WTC11 (cell line): ENCODE results near the gene ROPN1. TPM values are rescaled to one million over a fixed set of nuclear protein-coding genes. Genes with fewer than 3 reads are reported as not detected.

Source experiments
- ATAC-seq: fragments of 200-7000 bp; cut with Tn5 transposase; 2 replicates; pipeline ENCODE4 v1.10.0; 2021; ENCODE audit warnings: mild to moderate bottlenecking, moderate library complexity
- CTCF ChIA-PET: fragments of 300-600 bp; sonication (Branson Sonifier 250); formaldehyde crosslinking; loops from one replicate; lab custom pipeline; 2021; ENCODE audit warnings: antibody characterized with exemption; lab: Charles Lee
- POLR2A ChIA-PET: fragments of 350-600 bp; sonication (Branson Sonifier 250); formaldehyde crosslinking; loops from one replicate; lab custom pipeline; 2021; ENCODE audit warnings: antibody characterized with exemption; lab: Charles Lee
- DNase-seq: peaks from one replicate; pipeline ENCODE4 v3.0.0; 2021; ENCODE audit warnings: low spot score
- H3K27ac Mint-ChIP-seq: 2 replicates; pipeline ENCODE4 v1.8.0; 2021; ENCODE audit warnings: mixed read lengths
- H3K27me3 Mint-ChIP-seq: 2 replicates; pipeline ENCODE4 v1.8.0; 2021; ENCODE audit warnings: low read depth, mild to moderate bottlenecking, moderate library complexity, mixed read lengths
- H3K36me3 Mint-ChIP-seq: 2 replicates; pipeline ENCODE4 v1.8.0; 2021; ENCODE audit warnings: mixed read lengths
- H3K4me1 Mint-ChIP-seq: 2 replicates; pipeline ENCODE4 v1.8.0; 2022; ENCODE audit warnings: mixed read lengths
- H3K4me3 Mint-ChIP-seq: 2 replicates; pipeline ENCODE4 v1.8.0; 2021; ENCODE audit warnings: mild to moderate bottlenecking, moderate library complexity, mixed read lengths
- H3K9me3 Mint-ChIP-seq: 2 replicates; pipeline ENCODE4 v1.8.0; 2021; ENCODE audit warnings: mixed read lengths
- ATF6 ChIP-seq: sonication (generic); formaldehyde crosslinking; IDR thresholded peaks from 2 replicates; pipeline ENCODE4 v1.8.1; 2023; ENCODE audit warnings: mild to moderate bottlenecking, missing genetic modification reagents
- E2F4 ChIP-seq: sonication (generic); formaldehyde crosslinking; IDR thresholded peaks from 2 replicates; pipeline ENCODE4 v1.8.1; 2022; ENCODE audit warnings: low read depth, mild to moderate bottlenecking, moderate library complexity, missing genetic modification reagents, borderline replicate concordance
- ELF4 ChIP-seq: sonication (generic); formaldehyde crosslinking; IDR thresholded peaks from 2 replicates; pipeline ENCODE4 v1.8.1; 2022; ENCODE audit warnings: low read depth, mild to moderate bottlenecking, moderate library complexity, missing genetic modification reagents
- HMGA2 ChIP-seq: fragments of 250-450 bp; sonication (Bioruptor Pico); IDR thresholded peaks from 2 replicates; pipeline ENCODE4 v1.4.0; 2021; ENCODE audit warnings: mild to moderate bottlenecking, moderate library complexity
- NFE2L1 ChIP-seq: sonication (generic); formaldehyde crosslinking; IDR thresholded peaks from 2 replicates; pipeline ENCODE4 v1.8.1; 2023; ENCODE audit warnings: missing genetic modification reagents
- NR3C1 ChIP-seq: sonication (generic); formaldehyde crosslinking; conservative IDR thresholded peaks from 2 replicates; pipeline ENCODE4 v1.8.1; 2023; ENCODE audit warnings: low read depth, mild to moderate bottlenecking, missing genetic modification reagents
- PREB ChIP-seq: sonication (generic); formaldehyde crosslinking; IDR thresholded peaks from 2 replicates; pipeline ENCODE4 v1.8.1; 2022; ENCODE audit warnings: mild to moderate bottlenecking, missing genetic modification reagents, moderate library complexity, borderline replicate concordance
- RELA ChIP-seq: sonication (generic); formaldehyde crosslinking; IDR thresholded peaks from 2 replicates; pipeline ENCODE4 v1.8.1; 2022; ENCODE audit warnings: missing genetic modification reagents, mild to moderate bottlenecking, borderline replicate concordance
- SOX15 ChIP-seq: fragments of 250-450 bp; sonication (Bioruptor Pico); IDR thresholded peaks from 2 replicates; pipeline ENCODE4 v1.9.0; 2021; ENCODE audit warnings: mild to moderate bottlenecking
- ZNF121 ChIP-seq: sonication (generic); formaldehyde crosslinking; IDR thresholded peaks from 2 replicates; pipeline ENCODE4 v1.8.0; 2023; ENCODE audit warnings: missing genetic modification reagents
- ZNF219 ChIP-seq: sonication (generic); formaldehyde crosslinking; IDR thresholded peaks from 2 replicates; pipeline ENCODE4 v1.8.0; 2023; ENCODE audit warnings: missing genetic modification reagents, mild to moderate bottlenecking, borderline replicate concordance
- ZNF425 ChIP-seq: fragments of 250-450 bp; sonication (Bioruptor Pico); conservative IDR thresholded peaks from 2 replicates; pipeline ENCODE4 v1.9.0; 2021; ENCODE audit warnings: mild to moderate bottlenecking
- ZSCAN18 ChIP-seq: fragments of 250-450 bp; sonication (Bioruptor Pico); IDR thresholded peaks from 2 replicates; pipeline ENCODE4 v2.1.2; 2022; ENCODE audit warnings: mild to moderate bottlenecking, moderate library complexity
- total RNA-seq: library from RNA; stranded (reverse); gene quantifications from 3 replicates; pipeline ENCODE4 v1.2.3, GENCODE V29; 2021

Gene ROPN1
- total RNA-seq, 1 experiment from 2014 or later: not detected

- no peaks in the 10 kb centered on the region for H3K4me1 Mint-ChIP-seq
- H3K9me3 Mint-ChIP-seq: no peaks in the 10 kb centered on the region
- POLR2A ChIA-PET: no interaction called here
- no peaks in the 10 kb centered on the region for H3K27me3 Mint-ChIP-seq
- no peak overlapping the region for H3K27ac Mint-ChIP-seq
- H3K4me3 Mint-ChIP-seq: no peak overlapping the region
- CTCF ChIA-PET: interaction anchor here (1.6 kb wide), 1 partner anchor 22 kb away, joined by 3 read pairs; no protein-coding TSS in a partner anchor
- peaks cover 54% of the 10 kb centered on the region for H3K36me3 Mint-ChIP-seq
- DNase-seq: no peak
- TF ChIP-seq ATF6 (no peak), ELF4 (no peak)
- no peak for ATAC-seq
Measured at GRCh38 chr3:123929325-123929724, 62.6 kb downstream of the ROPN1 start.

GRCh38 chr3:123926396-123926795 lies 65.5 kb downstream of the ROPN1 start:
- TF ChIP-seq ZNF425 (CRISPR knock-in tag) (no peak), NFE2L1 (CRISPR knock-in tag) (no peak), HMGA2 (CRISPR knock-in tag) (peak; percentile 97)
- TF ChIP-seq, all 79 proteins: peak for 1
- ChIA-PET POLR2A (no interaction called here), CTCF (interaction anchor here (0.7 kb wide), 1 partner anchor 139 kb away, joined by 4 read pairs; no protein-coding TSS in a partner anchor)
- no peak for ATAC-seq
- Mint-ChIP-seq H3K36me3 (peaks cover 53% of the 10 kb centered on the region), H3K9me3 (peaks cover 4% of the 10 kb centered on the region), H3K4me1 (no peaks in the 10 kb centered on the region), H3K27ac (no peak overlapping the region), H3K27me3 (no peaks in the 10 kb centered on the region), H3K4me3 (no peak overlapping the region)
- no peak for DNase-seq

- CTCF ChIA-PET: no interaction called here
- peaks cover 45% of the 10 kb centered on the region for H3K36me3 Mint-ChIP-seq
- H3K4me3 Mint-ChIP-seq: no peak overlapping the region
- no peaks in the 10 kb centered on the region for H3K4me1 Mint-ChIP-seq
- H3K27me3 Mint-ChIP-seq: no peaks in the 10 kb centered on the region
- no peak overlapping the region for H3K27ac Mint-ChIP-seq
- DNase-seq: no peak
- no peak for ATAC-seq
- peaks cover 20% of the 10 kb centered on the region for H3K9me3 Mint-ChIP-seq
- TF ChIP-seq ZNF219 (no peak), PREB (no peak), ZNF121 (no peak), RELA (CRISPR knock-in tag) (no peak), ZSCAN18 (CRISPR knock-in tag) (no peak), SOX15 (CRISPR knock-in tag) (no peak), NR3C1 (CRISPR knock-in tag) (no peak), E2F4 (no peak)
- POLR2A ChIA-PET: no interaction called here
Measured at GRCh38 chr3:123920868-123921267, 71.1 kb downstream of the ROPN1 start.
